Stimulated activated CD8-positive, alpha-beta memory T cell treated with anti-CD3 and anti-CD28 coated beads, Interleukin-7, amount 100 ng/mL, for 4 hours (primary cell): ENCODE data around the gene ZNF418.
"Not testable (repeated sequence)": the region's sequence is repeated elsewhere in the genome, so short reads cannot be mapped to it uniquely, and the experiment has no call there.

ENCODE experiments used
- DNase-seq, 2 donors: peaks; one replicate each; pipeline ENCODE4 v3.0.0-alpha.2; 2020; ENCODE audit warnings: low read depth in 2 of 2

Gene ZNF418

DNA sequence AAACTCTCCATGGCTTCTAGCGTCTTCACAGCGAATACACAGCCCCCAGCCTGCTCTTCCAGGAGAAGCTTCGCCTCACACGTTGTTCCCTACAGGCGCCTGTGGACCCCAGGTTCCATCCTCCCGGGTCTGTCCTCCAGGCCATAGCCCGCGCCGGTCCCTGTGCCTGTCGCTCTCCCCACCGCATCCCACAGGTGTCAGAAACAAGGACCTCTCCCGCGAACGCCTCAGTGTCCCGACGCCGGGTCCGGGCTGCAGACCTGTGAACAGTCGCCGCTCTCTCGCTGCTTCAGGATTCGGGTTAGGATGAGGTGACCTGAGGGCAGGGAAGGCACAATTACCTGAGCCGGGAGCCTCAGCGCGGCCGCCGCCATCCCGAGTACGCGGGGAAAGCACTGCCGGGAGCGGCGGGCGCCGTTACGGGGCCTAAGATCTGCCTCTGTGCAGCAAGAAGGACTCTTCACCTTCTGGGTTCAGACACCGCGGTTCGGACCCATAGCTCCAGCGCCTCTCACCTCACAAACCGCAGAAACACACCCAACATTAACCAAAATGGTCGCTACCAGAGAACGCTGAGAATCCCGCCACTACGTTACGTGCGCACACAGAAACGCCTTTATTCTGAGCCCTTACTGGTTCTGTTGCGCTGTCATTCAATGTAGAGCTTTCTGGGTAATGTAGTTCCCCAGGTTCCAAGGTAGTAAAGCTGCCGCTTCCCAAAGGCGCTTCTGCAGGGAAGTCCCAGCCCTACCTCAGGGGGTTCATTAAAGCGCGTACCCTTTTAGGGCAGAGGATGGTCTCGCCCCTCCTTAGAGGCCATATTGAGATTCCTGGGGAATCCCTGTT is at the start of gene ZNF418:
Gene ZNF418 (minus strand): TSS at position 583 of the 846 bp plus-strand sequence. CDS start 1,580 bp downstream, outside the sequence.
- DNase-seq = peak; percentile 11 to 16

DNA sequence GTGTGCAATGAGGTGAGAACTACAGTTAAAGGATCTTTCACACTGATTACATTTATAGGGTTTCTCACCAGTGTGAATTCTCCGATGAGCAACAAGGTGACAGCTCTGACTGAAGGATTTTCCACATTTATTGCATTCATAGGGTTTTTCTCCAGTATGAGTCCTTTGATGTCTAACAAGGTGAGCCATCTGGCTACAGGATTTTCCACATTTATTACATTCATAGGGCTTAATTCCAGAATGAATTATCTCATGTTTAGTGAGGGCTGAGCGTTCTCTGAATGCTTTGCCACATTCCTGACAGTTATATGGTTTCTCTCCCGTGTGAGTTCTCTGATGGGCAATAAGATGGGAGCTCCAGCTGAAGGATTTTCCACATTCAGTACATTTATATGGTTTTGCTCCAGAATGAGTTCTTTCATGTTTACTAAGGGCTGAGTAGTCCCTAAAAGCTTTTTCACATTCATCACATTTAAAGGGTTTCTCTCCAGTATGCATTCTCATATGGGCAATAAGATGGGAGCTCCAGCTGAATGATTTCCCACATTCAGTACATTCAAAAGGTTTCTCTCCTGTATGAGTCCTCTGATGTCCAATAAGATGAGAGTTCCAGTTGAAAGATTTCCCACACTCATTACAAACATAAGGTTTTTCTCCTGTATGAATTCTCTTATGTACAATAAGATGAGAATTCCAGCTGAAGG is 43.5 kb upstream of the ZNF418 start:
- DNase-seq = no peak

DNA sequence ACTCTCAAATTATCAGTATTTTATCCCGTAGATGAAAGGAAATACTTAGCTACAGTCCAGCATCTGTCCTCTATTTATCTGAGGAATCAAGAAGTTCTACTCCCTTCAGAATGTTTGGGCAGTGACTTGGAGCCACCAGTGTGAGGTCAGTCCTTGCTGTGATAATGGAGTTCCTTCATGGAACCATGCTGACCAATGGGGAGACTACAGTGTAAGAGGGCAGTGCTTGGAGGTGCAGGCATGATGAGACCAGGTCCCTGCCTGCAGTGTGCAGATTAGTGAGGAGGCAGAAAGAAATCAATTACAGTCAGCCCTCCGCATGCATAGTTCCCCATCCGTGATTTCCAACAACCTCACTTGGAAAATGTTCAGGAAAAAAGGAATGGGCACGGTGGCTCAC is 39.2 kb upstream of the ZNF418 start, which contains the start of gene C19orf18:
Gene C19orf18 (minus strand): TSS at position 101 of the 400 bp plus-strand sequence. CDS start 102 bp downstream, outside the sequence.
- no peak for DNase-seq

DNA sequence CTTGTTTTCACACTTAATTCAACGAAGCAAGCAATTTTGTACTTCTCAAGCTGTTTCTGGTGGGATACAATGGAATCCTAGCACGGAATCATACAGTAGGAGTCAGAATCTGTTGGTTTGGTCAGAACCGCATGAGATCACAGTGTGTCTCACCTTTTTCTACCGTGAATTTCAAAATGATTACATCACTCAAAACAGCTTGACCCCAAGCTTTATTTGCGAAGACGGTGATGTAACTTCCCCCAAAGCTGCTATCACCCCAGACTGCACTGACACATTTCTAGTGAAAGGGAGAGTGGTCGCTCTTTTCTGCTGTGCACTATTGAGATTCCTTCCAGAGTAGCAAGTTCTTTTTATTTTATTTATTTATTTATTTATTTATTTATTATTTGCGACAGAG is 29.6 kb upstream of the ZNF418 start:
- DNase-seq = no peak

DNA sequence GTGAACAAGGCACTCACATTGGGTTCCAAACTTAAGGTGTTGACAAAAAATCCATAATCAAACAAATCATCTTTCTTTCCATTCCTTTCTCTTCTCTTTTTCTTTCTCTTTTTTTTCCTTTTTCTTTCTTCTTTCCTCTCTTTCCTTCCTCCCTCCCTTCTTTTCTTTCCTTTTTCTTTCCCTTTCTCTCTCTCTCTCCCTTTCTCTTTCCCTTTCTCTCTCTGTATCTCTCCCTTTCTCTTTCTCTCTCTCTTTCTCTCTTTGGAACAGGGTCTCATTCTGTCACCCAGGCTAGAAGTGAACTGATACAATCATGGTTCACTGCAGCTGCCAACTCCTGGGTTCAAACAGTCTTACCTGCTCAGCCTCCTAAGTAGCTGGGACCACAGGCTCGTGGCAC is 26.6 kb upstream of the ZNF418 start:
- no peak for DNase-seq

DNA sequence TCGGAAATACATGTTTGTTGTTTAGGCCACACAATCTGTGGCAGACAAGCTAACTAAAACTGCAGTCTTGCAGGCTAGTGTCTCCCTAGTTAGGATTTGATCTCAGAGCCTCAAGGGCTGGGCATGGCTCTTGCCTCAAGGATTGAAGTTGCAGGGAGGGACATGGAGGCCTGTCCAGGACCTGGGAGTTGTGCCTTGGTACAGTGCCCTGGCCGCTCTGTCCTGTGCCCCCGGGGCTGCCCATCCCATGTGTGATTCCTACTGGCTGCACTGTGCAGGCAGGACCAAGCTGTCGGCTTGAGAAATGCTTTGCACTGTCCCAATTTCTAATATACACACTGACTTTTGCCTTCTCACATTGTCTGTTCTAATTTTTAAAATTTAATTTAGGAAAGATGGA is 19.8 kb upstream of the ZNF418 start:
- no peak for DNase-seq

DNA sequence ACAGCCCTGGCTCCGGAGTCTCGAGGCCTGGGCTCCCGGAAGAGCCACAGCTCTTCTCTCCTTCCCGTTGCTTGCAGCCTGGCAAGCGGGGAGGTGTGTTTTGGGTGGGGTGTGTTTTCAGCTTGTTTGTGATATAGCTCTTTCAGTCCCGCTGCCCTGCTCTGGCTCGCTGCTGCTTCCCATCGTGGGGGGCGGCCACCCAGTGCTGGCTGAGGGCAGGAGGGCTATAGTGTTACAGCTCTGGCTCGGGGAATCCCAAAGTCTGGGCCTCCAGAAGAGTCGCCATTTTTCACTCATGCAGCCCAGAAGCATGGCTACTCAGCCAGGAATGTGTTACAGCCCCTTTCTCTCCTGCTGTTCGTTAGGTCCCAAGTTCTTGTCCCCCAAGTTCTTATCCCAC is 14.5 kb upstream of the ZNF418 start:
- no peak for DNase-seq

DNA sequence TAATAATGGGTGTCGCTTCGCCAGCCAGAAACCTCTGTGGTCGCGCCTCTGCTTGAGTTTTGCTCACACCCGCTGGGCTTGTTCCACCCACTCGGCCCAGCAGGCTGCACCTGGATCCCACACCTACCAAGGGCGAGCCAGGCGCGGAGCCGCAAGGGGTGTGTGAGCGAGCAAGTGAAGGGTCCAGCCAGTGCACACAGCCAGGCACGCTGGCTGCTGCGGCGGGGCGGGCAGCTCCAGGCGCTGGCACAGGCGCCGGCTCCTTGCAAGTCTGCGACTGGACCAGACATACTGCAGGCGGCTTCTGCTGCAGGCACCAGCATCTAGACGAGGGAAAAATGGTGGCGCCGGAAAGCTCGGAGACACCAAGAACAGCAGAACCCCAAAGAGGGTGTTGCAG is 14.1 kb upstream of the ZNF418 start:
- DNase-seq = no peak

DNA sequence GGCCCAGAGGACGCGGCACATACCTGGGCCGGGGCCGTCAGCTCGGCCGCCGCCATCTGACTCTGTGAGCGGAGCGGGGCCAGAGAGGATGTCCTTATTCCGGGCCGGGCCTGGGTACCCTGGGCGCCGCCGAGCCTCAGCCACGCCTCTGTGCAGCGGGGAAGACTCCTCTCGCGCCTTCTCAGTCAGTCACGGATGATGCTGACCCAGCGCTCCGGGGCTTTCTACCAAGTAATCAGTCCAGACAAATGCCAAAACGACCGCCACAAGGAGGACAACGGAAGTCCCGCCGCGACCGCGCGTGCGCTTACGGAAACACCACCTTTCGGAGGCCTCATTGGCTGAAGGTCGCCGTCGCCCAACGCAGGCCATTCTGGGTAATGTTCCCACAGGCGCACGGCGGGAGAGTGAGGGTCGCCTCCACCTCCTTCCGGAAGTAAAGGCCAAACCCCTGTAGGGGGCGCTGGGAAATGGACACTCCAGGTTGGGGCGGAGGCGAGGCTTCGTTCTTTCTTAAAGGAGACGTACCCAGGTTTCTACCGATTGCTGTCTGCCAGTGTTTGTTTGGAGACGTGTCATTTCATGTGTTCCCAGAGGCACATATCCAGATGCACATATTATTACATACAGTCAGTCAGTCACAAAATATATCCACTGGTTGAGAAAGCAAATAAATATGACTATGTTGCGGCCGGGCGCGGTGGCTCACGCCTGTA is 12.4 kb upstream of the ZNF418 start, which contains the start of gene ZNF256:
Gene ZNF256 (minus strand): TSS at position 288 of the 716 bp plus-strand sequence. CDS start 232 bp downstream, at position 56.
- peak; percentile 84 to 85 for DNase-seq

DNA sequence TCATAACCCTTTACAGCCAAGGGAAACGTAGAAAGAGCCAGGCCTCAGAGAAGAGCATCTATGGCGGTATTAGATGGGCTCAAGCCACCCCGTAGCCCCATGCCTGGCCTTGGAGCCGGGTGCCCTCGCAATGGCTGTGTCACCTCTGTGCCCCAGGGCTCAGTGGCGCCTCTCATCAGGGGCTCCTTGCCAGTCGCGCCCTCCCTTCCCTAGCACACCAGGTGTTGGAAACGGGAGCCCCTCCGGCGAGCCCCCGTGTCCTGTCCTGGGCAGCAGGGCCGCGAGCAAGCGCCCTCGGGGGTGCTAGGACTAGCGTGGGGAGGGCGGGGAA is 11.9 kb upstream of the ZNF418 start:
- DNase-seq = no peak

DNA sequence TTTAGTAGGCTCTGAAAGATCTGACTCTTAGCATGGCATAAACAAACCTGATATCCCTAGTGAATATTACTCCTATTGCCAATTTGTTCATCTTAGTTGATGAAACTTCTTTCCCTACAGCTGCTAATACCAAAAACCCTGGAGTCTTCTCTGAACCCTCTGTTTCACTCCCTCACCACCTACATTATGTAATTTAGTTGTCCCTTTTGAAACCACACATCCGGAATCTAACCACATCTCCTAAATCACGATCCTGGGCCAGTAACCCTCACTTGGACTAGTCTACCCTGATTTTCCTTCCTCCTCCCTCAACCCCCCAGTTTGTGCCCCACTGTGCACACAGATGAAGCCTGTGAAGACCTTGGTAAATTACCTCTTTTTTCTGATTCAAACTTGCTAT is 11.1 kb upstream of the ZNF418 start:
- DNase-seq = no peak

DNA sequence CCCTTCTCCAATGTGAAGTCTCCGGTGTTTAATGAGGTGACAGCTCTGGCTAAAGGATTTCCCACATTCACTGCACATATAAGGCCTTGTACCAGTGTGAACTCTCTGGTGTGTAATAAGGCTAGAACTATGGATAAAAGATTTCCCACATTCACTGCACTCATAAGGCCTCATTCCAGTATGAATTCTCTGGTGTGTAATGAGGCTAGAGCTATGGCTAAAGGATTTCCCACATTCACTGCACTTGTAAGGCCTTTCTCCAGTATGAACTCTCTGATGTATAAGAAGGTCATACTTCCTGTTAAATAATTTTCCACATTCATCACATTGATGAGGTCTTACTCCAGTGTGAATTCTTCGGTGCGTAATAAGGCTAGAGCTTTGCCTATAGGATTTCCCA is 6.4 kb upstream of the ZNF418 start:
- DNase-seq = no peak

DNA sequence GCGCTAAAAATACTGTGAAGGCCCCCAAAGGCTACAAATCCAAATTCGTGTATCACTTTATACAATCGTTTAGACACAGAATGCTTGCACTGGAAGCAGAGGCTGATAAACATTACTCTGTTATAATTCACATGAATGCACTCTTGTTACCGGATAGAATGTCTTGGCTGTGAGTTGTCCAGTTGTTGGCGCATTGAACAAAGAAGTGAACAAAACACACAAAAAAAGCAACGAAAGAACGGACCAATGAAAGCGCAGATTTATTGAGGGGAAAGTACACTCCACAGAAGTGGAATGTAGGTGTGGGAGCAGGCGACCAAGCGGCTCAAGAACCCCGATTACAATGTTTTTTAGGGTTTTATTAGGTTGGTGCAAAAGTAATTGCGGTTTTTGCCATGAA is 529 bp upstream of the ZNF418 start:
- DNase-seq = no peak

DNA sequence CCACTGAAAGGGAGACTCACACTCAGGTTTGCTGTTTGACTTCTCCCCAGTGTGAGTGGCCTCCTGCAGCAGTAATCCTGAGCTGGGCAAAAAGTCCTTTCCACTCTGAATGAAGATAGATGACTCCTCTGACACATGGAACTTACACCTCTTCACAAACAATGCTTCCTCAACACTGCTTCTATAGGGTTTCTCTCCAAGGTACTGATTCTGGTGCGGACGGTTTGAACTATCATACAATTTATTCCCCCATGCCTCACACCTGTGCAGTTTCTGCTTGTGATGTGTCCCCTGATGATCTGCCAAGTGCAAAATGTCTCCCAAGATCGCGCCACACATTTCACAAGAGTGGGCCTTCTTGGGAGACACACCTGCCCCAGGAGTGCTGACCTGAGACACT is 7.6 kb downstream of the ZNF418 start:
- DNase-seq = no peak

DNA sequence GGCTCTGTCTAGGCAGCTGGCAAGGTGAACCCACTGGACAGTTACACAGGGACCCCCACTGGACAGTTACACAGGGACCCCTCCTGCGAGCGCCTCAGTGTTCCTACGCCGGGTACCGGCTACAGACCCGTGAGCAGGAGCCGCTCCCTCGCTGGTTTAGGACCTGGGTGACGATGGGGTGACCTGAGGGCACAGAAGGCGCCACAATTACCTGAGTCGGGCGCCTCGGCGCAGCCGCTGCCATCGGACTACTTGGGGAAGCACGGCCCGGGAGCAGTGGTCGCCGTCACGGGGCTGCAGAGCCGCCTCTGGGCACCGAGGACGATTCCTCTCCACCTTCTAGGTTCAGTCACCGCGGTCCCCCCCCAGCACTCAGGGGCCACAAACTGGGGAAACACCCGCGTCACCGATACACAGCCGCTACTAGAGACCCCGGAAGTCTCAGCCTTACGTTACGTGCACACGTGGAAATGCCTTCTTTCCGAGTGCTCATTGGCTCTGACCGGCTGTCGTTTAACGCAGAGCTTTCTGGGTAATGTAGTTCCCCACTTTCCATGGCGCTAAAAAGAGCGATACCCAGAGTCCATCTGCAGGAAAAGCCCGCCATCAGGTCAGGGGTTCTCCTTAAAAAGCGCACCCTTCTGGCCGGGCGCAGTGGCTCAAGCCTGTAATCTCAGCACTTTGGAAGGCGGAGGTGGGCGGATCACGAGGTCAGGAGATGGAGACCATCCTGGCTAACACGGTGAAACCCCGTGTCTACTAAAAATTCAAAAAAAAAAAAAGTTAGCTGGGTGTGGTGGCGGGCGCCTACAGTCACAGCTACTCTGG is 18.8 kb downstream of the ZNF418 start, which contains the start of gene ZNF417:
Gene ZNF417 (minus strand): TSS at position 425 of the 828 bp plus-strand sequence. CDS start 181 bp downstream, at position 244.
- peak; percentile 84 to 86 for DNase-seq

DNA sequence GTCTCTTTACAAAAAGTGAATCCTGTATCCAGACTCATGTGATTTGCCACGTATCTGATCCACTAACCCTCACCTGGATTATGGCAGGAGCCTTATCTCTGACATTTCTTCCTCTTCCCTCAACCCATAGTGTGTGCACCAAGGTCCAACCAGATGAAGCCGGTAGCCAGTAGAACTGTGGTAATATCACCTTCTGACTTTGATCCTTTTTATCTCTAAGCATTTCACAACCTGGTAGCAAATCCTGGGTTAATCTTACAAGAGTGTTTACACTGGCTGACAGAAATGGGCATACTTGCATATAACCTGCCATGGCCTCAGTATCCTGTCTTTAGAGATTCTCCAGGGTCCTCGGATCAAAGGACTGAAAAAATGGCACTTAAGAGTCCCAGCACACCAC is 20.7 kb downstream of the ZNF418 start:
- no peak for DNase-seq

DNA sequence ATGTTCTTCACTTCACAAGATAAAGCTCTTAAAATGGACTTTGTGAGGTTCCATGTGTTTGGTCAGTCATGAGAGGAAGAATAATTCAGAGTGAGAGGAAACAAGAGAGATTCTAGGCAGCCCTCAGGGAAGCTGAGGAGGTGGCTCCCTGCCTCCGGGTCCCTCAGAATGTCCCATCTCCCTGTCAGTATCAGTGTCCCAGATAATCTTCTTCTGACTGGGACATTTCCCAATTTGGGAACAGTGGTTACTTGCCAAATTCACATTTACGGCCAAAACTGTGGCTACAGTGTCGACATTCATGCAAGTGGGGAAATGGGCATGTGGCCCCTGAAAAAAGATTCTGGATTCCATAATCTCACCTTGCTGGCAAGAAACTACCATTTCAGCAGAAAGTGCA is 27.8 kb downstream of the ZNF418 start:
- DNase-seq = no peak

DNA sequence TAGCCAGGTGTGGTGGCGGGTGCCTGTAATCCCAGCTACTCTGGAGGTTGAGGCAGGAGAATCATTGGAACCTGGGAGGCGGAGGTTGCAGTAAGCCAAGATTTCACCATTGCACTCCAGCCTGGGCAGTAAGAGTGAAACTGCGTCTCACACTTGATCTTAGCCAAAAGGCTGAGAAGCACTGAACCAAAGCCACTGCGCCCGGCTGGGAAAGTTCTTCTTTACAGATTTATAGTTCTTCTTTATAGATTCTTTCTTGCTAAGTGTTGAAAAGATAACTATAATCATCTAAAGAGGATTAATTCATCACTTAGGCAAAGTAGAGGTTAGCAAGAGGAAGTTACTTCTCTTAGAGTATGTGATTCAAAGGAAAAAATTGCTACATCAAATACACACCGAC is 29.9 kb downstream of the ZNF418 start:
- DNase-seq = no peak

DNA sequence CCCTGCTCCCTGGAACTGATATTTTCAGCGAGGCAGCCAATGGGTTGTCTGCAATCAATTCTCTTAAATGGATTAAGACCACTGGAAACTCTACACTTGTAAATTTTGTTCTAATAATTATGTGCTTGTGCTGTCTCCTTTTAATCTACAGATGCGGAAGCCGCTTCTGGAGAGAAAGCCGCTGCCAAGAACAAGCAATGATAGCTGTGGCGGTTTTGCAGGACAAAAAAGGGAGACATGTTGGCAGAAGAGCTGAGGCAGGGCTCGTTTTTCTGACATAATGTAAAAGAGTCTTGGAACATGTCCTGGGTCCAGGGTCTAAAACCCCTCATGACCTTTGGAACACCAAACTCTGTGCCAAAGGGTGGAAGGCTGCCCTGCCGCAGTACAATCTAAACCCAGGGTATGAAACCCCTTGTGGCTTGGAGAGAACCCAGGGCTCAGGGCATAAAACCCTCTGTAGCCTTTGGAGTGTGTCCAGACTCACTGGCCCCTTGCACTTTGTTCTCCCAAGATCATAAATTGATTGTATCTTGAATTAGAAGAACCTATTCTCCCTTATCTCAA is 31.5 kb downstream of the ZNF418 start:
- DNase-seq = no peak

DNA sequence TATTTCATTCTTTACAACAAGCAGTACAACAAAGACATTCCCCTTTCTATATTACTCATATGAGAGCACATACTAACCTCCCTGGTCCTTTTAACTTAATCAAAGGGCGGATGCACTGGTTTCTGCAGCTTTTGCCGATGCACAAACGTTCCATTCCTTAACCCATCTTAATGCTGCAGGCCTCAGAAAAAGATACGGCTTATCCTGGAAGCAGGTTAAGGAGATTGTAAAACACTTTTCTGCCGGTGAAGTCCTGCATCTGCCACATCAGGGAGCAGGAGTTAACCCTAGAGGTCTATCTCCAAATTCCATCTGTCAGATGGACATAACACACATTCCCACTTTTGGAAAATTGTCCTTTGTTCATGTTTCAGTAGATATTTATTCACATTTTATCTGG is 34.9 kb downstream of the ZNF418 start:
- DNase-seq = no peak

DNA sequence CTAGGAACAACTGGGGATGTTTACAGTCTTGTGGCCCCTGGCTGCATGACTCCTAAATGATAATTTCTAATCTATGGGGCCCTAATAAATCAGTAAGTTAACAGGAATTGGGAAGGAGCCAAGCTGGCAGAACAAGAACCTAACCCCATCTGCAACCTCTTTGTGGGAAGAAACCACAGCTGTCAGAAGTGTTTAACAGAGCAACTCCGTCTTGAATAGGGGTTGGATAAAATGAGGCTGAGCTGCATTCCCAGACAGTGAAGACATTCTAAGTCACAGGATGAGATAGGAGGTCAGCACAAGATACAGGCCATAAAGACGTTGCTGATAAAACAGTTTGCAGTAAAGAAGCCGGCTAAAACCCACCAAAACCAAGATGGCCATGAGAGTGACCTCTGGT is 44.5 kb downstream of the ZNF418 start:
- not testable (repeated sequence) for DNase-seq
